ENCODE data around the gene GAB2.
"Not testable (repeated sequence)": the region's sequence is repeated elsewhere in the genome, so short reads cannot be mapped to it uniquely, and the experiment has no call there.

GAB2 gene

GRCh38 chr11:78227921-78228320, 189.7 kb downstream of the GAB2 start:
- TF ChIP-seq CTCF (IDR thresholded peaks at IDR 0.05; ENCODE audit: low read depth, low read length, missing control alignments): no peak
- no peak for DNase-seq (ENCODE audit: extremely low read depth, low read depth)
- H3K4me3 ChIP-seq (replicated peaks; ENCODE audit: low read depth, low read length): no peak overlapping the region

- no peak for DNase-seq (ENCODE audit: extremely low read depth, low read depth)
- no peak for TF ChIP-seq CTCF (IDR thresholded peaks at IDR 0.05; ENCODE audit: low read depth, low read length, missing control alignments)
- no peak overlapping the region for H3K4me3 ChIP-seq (replicated peaks; ENCODE audit: low read depth, low read length)
Measured at GRCh38 chr11:78226684-78227680, 190.6 kb downstream of the GAB2 start.

- H3K4me3 ChIP-seq (replicated peaks; ENCODE audit: low read depth, low read length): no peak overlapping the region
- DNase-seq (ENCODE audit: extremely low read depth, low read depth): no peak
- TF ChIP-seq CTCF (IDR thresholded peaks at IDR 0.05; ENCODE audit: low read depth, low read length, missing control alignments): no peak
Measured at GRCh38 chr11:78224906-78225420, 192.7 kb downstream of the GAB2 start.

GRCh38 chr11:78224506-78224905, 193.1 kb downstream of the GAB2 start:
- no peak overlapping the region for H3K4me3 ChIP-seq (replicated peaks; ENCODE audit: low read depth, low read length)
- DNase-seq (ENCODE audit: extremely low read depth, low read depth): no peak
- TF ChIP-seq CTCF (IDR thresholded peaks at IDR 0.05; ENCODE audit: low read depth, low read length, missing control alignments): no peak

- no peak overlapping the region for H3K4me3 ChIP-seq (replicated peaks; ENCODE audit: low read depth, low read length)
- no peak for DNase-seq (ENCODE audit: extremely low read depth, low read depth)
- no peak for TF ChIP-seq CTCF (IDR thresholded peaks at IDR 0.05; ENCODE audit: low read depth, low read length, missing control alignments)
Measured at GRCh38 chr11:78223320-78223954, 194.2 kb downstream of the GAB2 start.

GRCh38 chr11:78222726-78223125, 194.9 kb downstream of the GAB2 start:
- not testable (repeated sequence) for H3K4me3 ChIP-seq (replicated peaks; ENCODE audit: low read depth, low read length)

More at GRCh38 chr11:78222726-78223125, 194.9 kb downstream of the GAB2 start:
- not testable (repeated sequence) for DNase-seq (ENCODE audit: extremely low read depth, low read depth)
